Measurements from ENCODE around the gene ERMN.

ERMN gene

DNA sequence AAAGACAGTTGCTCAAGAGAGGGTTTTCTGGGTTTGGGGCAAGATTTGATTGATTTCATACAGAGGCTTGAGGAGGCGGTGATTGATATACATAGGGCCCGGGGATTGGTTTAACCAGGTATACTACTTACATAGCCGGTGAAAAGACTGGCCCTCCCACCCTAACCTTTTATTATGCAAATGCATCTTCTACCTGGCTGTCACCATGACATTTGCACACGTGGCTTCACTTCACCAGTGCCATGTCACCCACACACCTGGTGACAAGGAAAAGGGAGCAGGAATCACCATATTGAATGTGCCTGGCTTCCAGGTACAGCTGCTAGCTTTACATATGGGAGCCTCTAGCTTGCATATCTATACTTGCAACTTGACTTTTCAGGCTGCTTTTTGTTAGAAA is 9.7 kb downstream of the ERMN start:
- no peak for DNase-seq
- Histone ChIP-seq H3K4me3 (ENCODE audit: low read depth, low read length) (no peak overlapping the region), H3K9me3 (no peaks in the 10 kb centered on the region)

DNA sequence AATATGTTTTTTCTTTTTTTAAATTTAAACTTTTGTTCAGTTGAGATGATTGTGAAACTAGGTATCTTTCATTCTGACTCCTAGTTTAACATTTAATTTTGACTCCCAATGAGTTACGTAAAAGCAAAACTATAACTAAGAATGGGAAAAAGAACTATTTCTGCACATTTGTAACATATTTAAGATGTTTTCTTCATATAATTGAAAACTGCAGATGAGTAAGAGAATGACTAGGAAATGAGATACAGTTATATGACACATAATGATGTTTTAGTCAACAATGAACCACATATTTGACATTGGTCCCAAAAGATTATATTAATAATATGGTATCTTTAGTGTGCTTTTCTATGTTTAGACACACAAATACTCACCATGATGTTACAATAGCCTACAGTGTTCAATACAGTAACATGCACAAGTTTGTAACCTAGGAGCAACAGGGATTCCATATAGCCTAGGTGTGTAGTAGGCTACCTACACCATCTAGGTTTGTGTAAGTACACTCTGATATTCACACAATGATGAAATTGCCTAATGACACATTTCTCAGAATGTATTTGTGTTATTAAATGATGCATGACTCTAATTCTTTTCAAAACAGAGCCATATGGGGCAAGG is 12.6 kb downstream of the ERMN start:
- no peak for DNase-seq
- H3K27me3 ChIP-seq: no peaks in the 10 kb centered on the region
- H3K9me3 ChIP-seq: no peaks in the 10 kb centered on the region
- no peak overlapping the region for H3K4me3 ChIP-seq (ENCODE audit: low read depth, low read length)
- TF ChIP-seq, protein P1, sequence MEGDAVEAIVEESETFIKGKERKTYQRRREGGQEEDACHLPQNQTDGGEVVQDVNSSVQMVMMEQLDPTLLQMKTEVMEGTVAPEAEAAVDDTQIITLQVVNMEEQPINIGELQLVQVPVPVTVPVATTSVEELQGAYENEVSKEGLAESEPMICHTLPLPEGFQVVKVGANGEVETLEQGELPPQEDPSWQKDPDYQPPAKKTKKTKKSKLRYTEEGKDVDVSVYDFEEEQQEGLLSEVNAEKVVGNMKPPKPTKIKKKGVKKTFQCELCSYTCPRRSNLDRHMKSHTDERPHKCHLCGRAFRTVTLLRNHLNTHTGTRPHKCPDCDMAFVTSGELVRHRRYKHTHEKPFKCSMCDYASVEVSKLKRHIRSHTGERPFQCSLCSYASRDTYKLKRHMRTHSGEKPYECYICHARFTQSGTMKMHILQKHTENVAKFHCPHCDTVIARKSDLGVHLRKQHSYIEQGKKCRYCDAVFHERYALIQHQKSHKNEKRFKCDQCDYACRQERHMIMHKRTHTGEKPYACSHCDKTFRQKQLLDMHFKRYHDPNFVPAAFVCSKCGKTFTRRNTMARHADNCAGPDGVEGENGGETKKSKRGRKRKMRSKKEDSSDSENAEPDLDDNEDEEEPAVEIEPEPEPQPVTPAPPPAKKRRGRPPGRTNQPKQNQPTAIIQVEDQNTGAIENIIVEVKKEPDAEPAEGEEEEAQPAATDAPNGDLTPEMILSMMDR (IDR thresholded peaks at IDR 0.05; ENCODE audit: low read depth, low read length): no peak
- no peaks in the 10 kb centered on the region for H3K36me3 ChIP-seq
- H3K4me1 ChIP-seq: no peaks in the 10 kb centered on the region

More for the DNA sequence above, 9.7 kb downstream of the ERMN start:
- Histone ChIP-seq H3K4me1 (no peaks in the 10 kb centered on the region), H3K36me3 (no peaks in the 10 kb centered on the region), H3K27me3 (no peaks in the 10 kb centered on the region)
- TF ChIP-seq, protein P1 (IDR thresholded peaks at IDR 0.05; ENCODE audit: low read depth, low read length): no peak

DNA sequence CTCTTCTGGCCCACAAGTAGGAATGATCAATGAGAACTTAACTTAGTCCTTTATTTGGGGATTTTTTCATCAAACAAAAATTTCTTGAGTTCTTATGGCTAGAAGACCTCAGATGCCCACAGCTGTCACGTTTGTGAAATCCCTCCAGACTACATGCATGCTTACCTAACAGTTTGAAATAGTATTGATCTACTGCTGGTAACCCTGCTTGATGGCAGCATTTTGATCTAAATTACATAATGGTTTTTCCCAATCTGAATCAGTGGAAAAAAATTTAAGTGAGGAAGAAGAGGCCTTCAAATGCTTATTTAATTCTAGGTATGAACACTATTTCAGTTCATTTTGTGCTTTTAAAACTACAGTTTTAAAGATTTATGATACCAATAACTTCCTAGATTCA is 13.9 kb downstream of the ERMN start:
- TF ChIP-seq, protein P1 (IDR thresholded peaks at IDR 0.05; ENCODE audit: low read depth, low read length): no peak
- Histone ChIP-seq H3K4me1 (no peaks in the 10 kb centered on the region), H3K4me3 (ENCODE audit: low read depth, low read length) (no peak overlapping the region), H3K36me3 (no peaks in the 10 kb centered on the region), H3K27me3 (no peaks in the 10 kb centered on the region), H3K9me3 (no peaks in the 10 kb centered on the region)
- DNase-seq: no peak

DNA sequence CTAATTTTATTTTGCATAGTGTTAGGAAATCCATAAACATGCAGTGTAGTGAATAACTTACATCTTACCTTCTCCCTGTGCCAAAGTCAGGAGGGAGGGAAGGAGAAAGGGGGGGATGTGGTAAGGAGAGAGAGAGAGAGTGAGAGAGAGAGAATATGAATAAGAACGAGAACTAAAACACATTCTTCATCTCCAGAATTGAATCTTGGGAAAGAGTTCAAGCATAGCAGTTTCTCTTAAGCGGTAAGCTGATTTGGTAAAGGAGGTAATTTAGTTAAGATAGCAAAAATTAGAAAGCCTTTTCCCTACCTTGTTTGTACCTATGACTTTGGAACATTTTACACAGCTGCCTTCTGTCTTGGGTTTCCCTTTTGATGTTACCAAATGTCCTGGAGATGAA is 15.7 kb downstream of the ERMN start:
- no peaks in the 10 kb centered on the region for H3K36me3 ChIP-seq

DNA sequence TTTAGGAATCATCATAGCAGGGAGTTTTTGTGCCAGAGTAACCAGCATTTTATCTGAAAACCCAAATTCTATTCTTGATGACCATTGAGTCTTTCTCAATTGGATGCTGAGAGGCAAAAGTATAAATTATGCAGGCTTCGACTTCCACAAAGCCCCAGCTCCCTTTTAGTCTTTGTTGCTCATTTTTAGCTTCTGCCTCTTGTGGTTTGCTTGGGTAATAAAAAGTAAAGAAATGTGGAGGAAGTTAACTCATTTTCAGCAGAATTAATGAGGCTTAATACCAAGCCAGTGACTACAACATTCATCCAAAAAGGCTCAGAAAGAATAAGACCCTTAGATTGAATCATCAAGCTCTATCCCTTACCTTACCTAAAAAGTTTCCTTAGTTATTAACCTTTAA is 18.6 kb downstream of the ERMN start:
- TF ChIP-seq, protein P1 (IDR thresholded peaks at IDR 0.05; ENCODE audit: low read depth, low read length): no peak
- Histone ChIP-seq H3K4me3 (ENCODE audit: low read depth, low read length) (no peak overlapping the region), H3K4me1 (no peaks in the 10 kb centered on the region), H3K27me3 (no peaks in the 10 kb centered on the region), H3K36me3 (no peaks in the 10 kb centered on the region), H3K9me3 (no peaks in the 10 kb centered on the region)
- no peak for DNase-seq

More for the DNA sequence above, 15.7 kb downstream of the ERMN start:
- TF ChIP-seq, protein P1 (IDR thresholded peaks at IDR 0.05; ENCODE audit: low read depth, low read length): no peak
- no peak for DNase-seq
- Histone ChIP-seq H3K4me3 (ENCODE audit: low read depth, low read length) (no peak overlapping the region), H3K4me1 (no peaks in the 10 kb centered on the region), H3K27me3 (no peaks in the 10 kb centered on the region), H3K9me3 (no peaks in the 10 kb centered on the region)

DNA sequence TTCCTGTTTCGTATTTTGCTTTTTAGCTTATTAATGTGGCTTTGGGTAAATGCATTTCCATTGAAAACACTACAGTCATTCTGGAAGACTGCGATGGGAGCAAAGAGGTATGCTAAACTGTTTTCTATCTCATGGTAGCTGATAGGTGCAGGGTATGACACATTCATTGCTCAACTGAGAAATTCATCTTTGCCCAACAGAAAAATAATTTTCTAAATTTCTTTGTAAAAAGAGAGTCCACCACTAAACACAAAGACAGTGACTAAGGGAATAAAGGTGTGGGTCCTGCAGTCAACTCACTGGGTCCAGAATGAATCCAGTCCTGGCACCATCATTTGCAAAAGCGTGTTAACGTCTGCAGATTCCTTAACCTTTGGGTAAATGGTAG is 19.9 kb downstream of the ERMN start:
- TF ChIP-seq, protein P1 (IDR thresholded peaks at IDR 0.05; ENCODE audit: low read depth, low read length): no peak
- no peaks in the 10 kb centered on the region for H3K9me3 ChIP-seq
- H3K4me1 ChIP-seq: no peaks in the 10 kb centered on the region
- no peaks in the 10 kb centered on the region for H3K27me3 ChIP-seq
- no peak for DNase-seq
- no peak overlapping the region for H3K4me3 ChIP-seq (ENCODE audit: low read depth, low read length)
- no peaks in the 10 kb centered on the region for H3K36me3 ChIP-seq
